Testis (tissue), 3 donors: ENCODE data around the gene BRD2. TPM values are rescaled to one million over a fixed set of nuclear protein-coding genes. Genes with fewer than 3 reads are reported as not detected.

Experiments
- DNase-seq: peaks from one replicate; pipeline ENCODE4 v3.0.0-alpha.2; 2019
- H3K27ac ChIP-seq, 2 donors: fragments of 200-600 bp; sonication (generic); one replicate each; pipeline ENCODE4 v1.5.1; 2019
- H3K27me3 ChIP-seq: fragments of 200-600 bp; sonication (generic); one replicate; pipeline ENCODE4 v1.5.1; 2019
- H3K36me3 ChIP-seq: fragments of 200-600 bp; sonication (generic); one replicate; pipeline ENCODE4 v1.5.1; 2017; ENCODE audit warnings: low read depth; ENCODE audit errors: missing control alignments
- H3K4me1 ChIP-seq: fragments of 200-600 bp; sonication (generic); one replicate; pipeline ENCODE4 v1.5.1; 2019
- H3K4me3 ChIP-seq, 2 donors: fragments of 200-600 bp; sonication (generic); one replicate each; pipeline ENCODE4 v1.5.1; 2017 to 2019
- H3K9me3 ChIP-seq: fragments of 200-600 bp; sonication (generic); one replicate; pipeline ENCODE4 v1.5.1; 2017
- POLR2A ChIP-seq: fragments of 450-650 bp; IDR thresholded peaks from one replicate; pipeline ENCODE4 v1.6.1; 2017; ENCODE audit warnings: antibody characterized with exemption, mild to moderate bottlenecking, moderate library complexity
- WGBS, 2 donors: methylation state at CpG; one replicate each; pipeline ENCODE4 v1.1.5; 2018; 5-methylcytosine and 5-hydroxymethylcytosine counted together
- intact Hi-C: fragments of 100-400 bp; cut with DNase I; formaldehyde crosslinking; loops from one replicate; pipeline ENCODE4 v1.15.1; 2023; ENCODE audit warnings: low total_unique reads
- polyA plus RNA-seq: library from polyadenylated mRNA; stranded (reverse); fragments of 350-450 nt; fragmentation: Illumina TruSeq; extraction: RNeasy Lipid Tissue Mini Kit (QIAGEN cat#74804); gene quantifications from one replicate; pipeline ENCODE4 v1.2.3, GENCODE V29; 2014; ENCODE audit warnings: low read depth, low replicate concordance; ENCODE audit not compliant: insufficient read depth
- total RNA-seq, 2 donors: library from RNA; depleted of rRNA; stranded (reverse); fragments of >200 nt; gene quantifications; one replicate each; pipeline ENCODE4 v1.2.3, GENCODE V29; 2016
- TF ChIP-seq, protein P1 (sequence below), 3 experiments: fragments of 450-650 bp in 2 of 3; fragments of 200-600 bp in 1 of 3; sonication (generic) in 1 of 3; IDR thresholded peaks; one replicate each; pipeline ENCODE4 v1.5.1; 2016 to 2019; ENCODE audit warnings: antibody characterized with exemption in 3 of 3, mild to moderate bottlenecking in 2 of 3, moderate library complexity in 1 of 3

BRD2 gene
- total and polyA plus RNA-seq, 3 donors from 2014 or later, result 299 to 334 (median 312) TPM

DNA sequence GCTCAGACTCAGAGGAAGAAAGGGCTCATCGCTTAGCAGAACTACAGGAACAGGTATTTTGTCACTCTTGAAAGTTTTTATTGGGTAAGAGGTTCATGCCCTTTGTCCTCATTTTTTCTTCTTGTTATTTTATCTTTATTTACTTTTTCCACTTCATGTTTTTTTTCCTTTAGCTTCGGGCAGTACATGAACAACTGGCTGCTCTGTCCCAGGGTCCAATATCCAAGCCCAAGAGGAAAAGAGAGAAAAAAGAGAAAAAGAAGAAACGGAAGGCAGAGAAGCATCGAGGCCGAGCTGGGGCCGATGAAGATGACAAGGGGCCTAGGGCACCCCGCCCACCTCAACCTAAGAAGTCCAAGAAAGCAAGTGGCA lies 9.5 kb downstream of the BRD2 start:
- 57 to 67% methylated on average over 7 of the region's 7 CpGs for WGBS, 2 donors
- peaks cover 3% of the 10 kb centered on the region for H3K36me3 ChIP-seq
- no peaks in the 10 kb centered on the region for H3K27me3 ChIP-seq
- H3K4me1 ChIP-seq, result peaks cover 20% of the 10 kb centered on the region
- no peak overlapping the region for H3K27ac ChIP-seq
- no peak for DNase-seq
- intact Hi-C loops, result no loop called here
- TF ChIP-seq POLR2A, result no peak
- TF ChIP-seq, protein P1, sequence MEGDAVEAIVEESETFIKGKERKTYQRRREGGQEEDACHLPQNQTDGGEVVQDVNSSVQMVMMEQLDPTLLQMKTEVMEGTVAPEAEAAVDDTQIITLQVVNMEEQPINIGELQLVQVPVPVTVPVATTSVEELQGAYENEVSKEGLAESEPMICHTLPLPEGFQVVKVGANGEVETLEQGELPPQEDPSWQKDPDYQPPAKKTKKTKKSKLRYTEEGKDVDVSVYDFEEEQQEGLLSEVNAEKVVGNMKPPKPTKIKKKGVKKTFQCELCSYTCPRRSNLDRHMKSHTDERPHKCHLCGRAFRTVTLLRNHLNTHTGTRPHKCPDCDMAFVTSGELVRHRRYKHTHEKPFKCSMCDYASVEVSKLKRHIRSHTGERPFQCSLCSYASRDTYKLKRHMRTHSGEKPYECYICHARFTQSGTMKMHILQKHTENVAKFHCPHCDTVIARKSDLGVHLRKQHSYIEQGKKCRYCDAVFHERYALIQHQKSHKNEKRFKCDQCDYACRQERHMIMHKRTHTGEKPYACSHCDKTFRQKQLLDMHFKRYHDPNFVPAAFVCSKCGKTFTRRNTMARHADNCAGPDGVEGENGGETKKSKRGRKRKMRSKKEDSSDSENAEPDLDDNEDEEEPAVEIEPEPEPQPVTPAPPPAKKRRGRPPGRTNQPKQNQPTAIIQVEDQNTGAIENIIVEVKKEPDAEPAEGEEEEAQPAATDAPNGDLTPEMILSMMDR (IDR thresholded peaks at IDR 0.05), result no peak
- H3K4me3 ChIP-seq, result no peak overlapping the region
- H3K9me3 ChIP-seq, result no peaks in the 10 kb centered on the region

DNA sequence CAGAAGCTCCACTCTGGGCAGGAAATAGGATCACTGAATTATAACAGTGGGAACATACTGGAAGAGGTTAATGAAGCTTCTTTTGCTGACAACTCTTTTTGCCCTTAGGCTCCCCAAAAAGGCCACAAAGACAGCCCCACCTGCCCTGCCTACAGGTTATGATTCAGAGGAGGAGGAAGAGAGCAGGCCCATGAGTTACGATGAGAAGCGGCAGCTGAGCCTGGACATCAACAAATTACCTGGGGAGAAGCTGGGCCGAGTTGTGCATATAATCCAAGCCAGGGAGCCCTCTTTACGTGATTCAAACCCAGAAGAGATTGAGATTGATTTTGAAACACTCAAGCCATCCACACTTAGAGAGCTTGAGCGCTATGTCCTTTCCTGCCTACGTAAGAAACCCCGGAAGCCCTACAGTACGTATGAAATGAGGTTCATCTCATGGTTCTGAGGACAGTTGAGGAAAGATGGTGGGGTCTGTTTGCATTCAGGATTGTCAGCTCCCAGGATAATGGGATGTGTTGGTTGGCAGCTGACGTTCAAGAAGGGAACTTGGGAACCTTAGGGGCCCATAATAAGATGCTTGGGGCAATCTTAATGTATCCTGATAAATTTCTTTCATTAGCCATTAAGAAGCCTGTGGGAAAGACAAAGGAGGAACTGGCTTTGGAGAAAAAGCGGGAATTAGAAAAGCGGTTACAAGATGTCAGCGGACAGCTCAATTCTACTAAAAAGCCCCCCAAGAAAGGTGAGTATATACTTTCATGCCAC lies 11.5 kb downstream of the BRD2 start:
- Histone ChIP-seq H3K36me3 (peaks cover 3% of the 10 kb centered on the region), H3K4me1 (peaks cover 20% of the 10 kb centered on the region)
- 85 to 91% methylated on average over 12 of the region's 12 CpGs for WGBS, 2 donors

DNA sequence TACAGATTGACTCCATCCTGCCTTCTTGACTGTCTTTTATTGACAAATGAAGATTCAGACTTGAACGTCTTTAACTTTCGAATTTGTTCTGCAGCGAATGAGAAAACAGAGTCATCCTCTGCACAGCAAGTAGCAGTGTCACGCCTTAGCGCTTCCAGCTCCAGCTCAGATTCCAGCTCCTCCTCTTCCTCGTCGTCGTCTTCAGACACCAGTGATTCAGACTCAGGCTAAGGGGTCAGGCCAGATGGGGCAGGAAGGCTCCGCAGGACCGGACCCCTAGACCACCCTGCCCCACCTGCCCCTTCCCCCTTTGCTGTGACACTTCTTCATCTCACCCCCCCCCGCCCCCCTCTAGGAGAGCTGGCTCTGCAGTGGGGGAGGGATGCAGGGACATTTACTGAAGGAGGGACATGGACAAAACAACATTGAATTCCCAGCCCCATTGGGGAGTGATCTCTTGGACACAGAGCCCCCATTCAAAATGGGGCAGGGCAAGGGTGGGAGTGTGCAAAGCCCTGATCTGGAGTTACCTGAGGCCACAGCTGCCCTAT lies 12.2 kb downstream of the BRD2 start:
- no peak for DNase-seq
- intact Hi-C loops, result loop anchor here (10.0 kb wide), 2 partner anchors 46 to 96 kb away; no protein-coding TSS in a partner anchor
- TF ChIP-seq POLR2A, result no peak
- TF ChIP-seq, protein P1 (IDR thresholded peaks at IDR 0.05), result no peak

More for the DNA sequence above, 11.5 kb downstream of the BRD2 start:
- H3K27me3 ChIP-seq, result no peaks in the 10 kb centered on the region
- DNase-seq, result no peak
- H3K9me3 ChIP-seq, result no peaks in the 10 kb centered on the region
- H3K4me3 ChIP-seq, result no peak overlapping the region
- no peak overlapping the region for H3K27ac ChIP-seq
- TF ChIP-seq, protein P1 (IDR thresholded peaks at IDR 0.05), result no peak
- TF ChIP-seq POLR2A, result no peak
- intact Hi-C loops, result loop anchor here (10.0 kb wide), 2 partner anchors 45 to 95 kb away; no protein-coding TSS in a partner anchor

DNA sequence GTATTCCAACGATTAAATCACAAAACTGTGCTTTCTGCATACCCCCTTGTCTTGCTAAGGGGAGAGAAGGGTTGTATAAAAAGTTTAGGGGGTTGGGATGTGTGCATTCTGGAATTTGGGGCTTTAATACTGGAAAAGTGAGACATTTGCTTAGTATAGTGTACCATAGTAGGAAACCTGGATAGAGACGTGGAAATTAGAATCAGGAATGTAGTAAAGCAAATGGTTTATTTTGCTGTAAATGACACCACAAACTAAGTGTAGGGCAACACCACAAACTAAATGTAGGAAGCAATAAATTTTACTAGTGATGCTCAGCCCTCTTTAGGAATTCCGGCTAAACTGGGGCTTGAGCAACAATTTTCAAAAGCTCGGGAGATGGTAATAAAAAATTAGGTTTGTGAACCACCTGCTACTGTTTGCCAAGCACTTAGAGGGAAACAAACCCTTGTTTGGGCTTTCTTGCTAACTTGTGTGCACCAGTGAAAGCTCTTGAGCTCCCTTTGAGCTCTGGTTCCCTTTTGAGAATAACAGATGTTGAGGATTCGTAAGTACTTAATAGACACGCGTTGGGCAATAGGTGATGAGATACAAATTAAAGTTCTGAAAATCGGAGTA lies 13.8 kb downstream of the BRD2 start:
- Histone ChIP-seq H3K4me1 (peaks cover 3% of the 10 kb centered on the region), H3K4me3 (no peak overlapping the region), H3K36me3 (peaks cover 3% of the 10 kb centered on the region), H3K27ac (no peak overlapping the region), H3K27me3 (no peaks in the 10 kb centered on the region), H3K9me3 (no peaks in the 10 kb centered on the region)
- DNase-seq, result no peak
- WGBS, 2 donors, result 51 to 54% methylated on average over 8 of the region's 8 CpGs
- intact Hi-C loops, result loop anchor here (10.0 kb wide), 2 partner anchors 47 to 97 kb away; no protein-coding TSS in a partner anchor
- TF ChIP-seq, protein P1 (IDR thresholded peaks at IDR 0.05), result no peak
- TF ChIP-seq POLR2A, result no peak

More for the DNA sequence above, 12.2 kb downstream of the BRD2 start:
- WGBS, 2 donors, result 65 to 77% methylated on average over 11 of the region's 11 CpGs
- H3K27me3 ChIP-seq, result no peaks in the 10 kb centered on the region
- H3K4me1 ChIP-seq, result peaks cover 16% of the 10 kb centered on the region
- peaks cover 3% of the 10 kb centered on the region for H3K36me3 ChIP-seq
- no peaks in the 10 kb centered on the region for H3K9me3 ChIP-seq
- no peak overlapping the region for H3K4me3 ChIP-seq
- H3K27ac ChIP-seq, result no peak overlapping the region
